CD4-positive, alpha-beta memory T cell (primary cell): ENCODE measurements around the gene DCAF12. TPM values are rescaled to one million over a fixed set of nuclear protein-coding genes. Genes with fewer than 3 reads are reported as not detected.

ENCODE experiments used
- CTCF ChIA-PET: fragments of 350-600 bp; sonication (Branson Sonifier 250); formaldehyde crosslinking; loops from one replicate; lab custom pipeline; 2021; ENCODE audit warnings: inconsistent platforms; ENCODE audit not compliant: partially characterized antibody; lab: Charles Lee
- POLR2A ChIA-PET: fragments of 350-600 bp; sonication (Branson Sonifier 250); formaldehyde crosslinking; loops from one replicate; lab custom pipeline; 2021; ENCODE audit not compliant: partially characterized antibody; lab: Charles Lee
- DNase-seq, 5 donors: peaks; one replicate each; pipeline versions ENCODE4 v3.0.0 to v3.0.0-alpha.2; 2020 to 2022; ENCODE audit warnings: mixed read lengths in 1 of 5
- H3K27ac ChIP-seq: one replicate; pipeline ENCODE4 v1.7.0; 2013; ENCODE audit warnings: low read depth, low read length
- H3K27me3 ChIP-seq: 2 replicates; pipeline ENCODE4 v1.7.0; 2013; ENCODE audit warnings: mild to moderate bottlenecking, low read length, moderate library complexity; ENCODE audit not compliant: insufficient read depth
- H3K36me3 ChIP-seq: 2 replicates; pipeline ENCODE4 v1.7.0; 2013; ENCODE audit warnings: mild to moderate bottlenecking, low read length, moderate library complexity; ENCODE audit not compliant: insufficient read depth
- H3K4me1 ChIP-seq: 2 replicates; pipeline ENCODE4 v1.7.0; 2013; ENCODE audit warnings: mild to moderate bottlenecking, low read length, moderate library complexity; ENCODE audit not compliant: insufficient read depth
- H3K4me3 ChIP-seq, 2 donors: one replicate each; pipeline ENCODE4 v1.7.0; 2013; ENCODE audit warnings: low read length in 2 of 2, mild to moderate bottlenecking in 1 of 2
- H3K9me3 ChIP-seq, 2 donors: one replicate each; pipeline ENCODE4 v1.7.0; 2013; ENCODE audit warnings: low read length in 2 of 2, control low read depth in 1 of 2; ENCODE audit not compliant: control insufficient read depth in 1 of 2
- H3K27ac Mint-ChIP-seq, 7 donors: one replicate each; pipeline ENCODE4 v1.8.0; 2020 to 2021; ENCODE audit warnings: mixed read lengths in 7 of 7, mild to moderate bottlenecking in 6 of 7, inconsistent platforms in 3 of 7, moderate library complexity in 3 of 7
- H3K27me3 Mint-ChIP-seq, 2 donors: one replicate each; pipeline ENCODE4 v1.8.0; 2020 to 2021; ENCODE audit warnings: mixed read lengths in 2 of 2
- H3K36me3 Mint-ChIP-seq, 2 donors: one replicate each; pipeline ENCODE4 v1.8.0; 2020 to 2021; ENCODE audit warnings: mixed read lengths in 2 of 2, inconsistent platforms in 1 of 2, mild to moderate bottlenecking in 1 of 2
- H3K4me1 Mint-ChIP-seq, 4 donors: one replicate each; pipeline ENCODE4 v1.8.0; 2020 to 2021; ENCODE audit warnings: mixed read lengths in 4 of 4, mild to moderate bottlenecking in 1 of 4
- H3K4me3 Mint-ChIP-seq, 8 donors: one replicate each; pipeline ENCODE4 v1.8.0; 2020 to 2021; ENCODE audit warnings: mixed read lengths in 8 of 8, mild to moderate bottlenecking in 7 of 8, moderate library complexity in 6 of 8, inconsistent platforms in 3 of 8
- H3K9me3 Mint-ChIP-seq, 8 donors: one replicate each; pipeline ENCODE4 v1.8.0; 2020 to 2021; ENCODE audit warnings: mixed read lengths in 8 of 8, mild to moderate bottlenecking in 5 of 8, inconsistent platforms in 3 of 8, moderate library complexity in 1 of 8
- intact Hi-C: fragments of 100-400 bp; cut with micrococcal nuclease; formaldehyde crosslinking; loops from one replicate; pipeline ENCODE4 v1.15.1; 2023
- polyA plus RNA-seq, 2 donors: library from polyadenylated mRNA; unstranded; fragments of 300-500 nt; fragmentation: Illumina TruSeq; gene quantifications; one replicate each; pipeline ENCODE4 v1.2.3, GENCODE V29; 2021
- total RNA-seq, 2 experiments: library from RNA; stranded (reverse); gene quantifications; one replicate each; pipeline ENCODE4 v1.2.3, GENCODE V29; 2021

Gene DCAF12
- total and polyA plus RNA-seq, 4 experiments from 2014 or later, result 13.0 to 31.0 (median 24.5) TPM

GRCh38 chr9:34087370-34087769 is 39.1 kb downstream of the DCAF12 start:
- Mint-ChIP-seq H3K27me3 (no peaks in the 10 kb centered on the region), H3K36me3 (peaks cover 35 to 57% of the 10 kb centered on the region in 2 donors), H3K9me3 (no peaks in the 10 kb centered on the region), H3K4me1 (no peaks in the 10 kb centered on the region), H3K27ac (peak overlapping the region in 2 of 7 donors; percentile 18 to 25), H3K4me3 (no peak overlapping the region)
- CTCF ChIA-PET, result interaction anchor here (0.8 kb wide), 1 partner anchor 14 kb away, joined by 3 read pairs; no protein-coding TSS in a partner anchor
- H3K9me3 ChIP-seq, result no peaks in the 10 kb centered on the region
- no peak overlapping the region for H3K4me3 ChIP-seq
- intact Hi-C loops, result no loop called here
- no peak overlapping the region for H3K27ac ChIP-seq
- POLR2A ChIA-PET, result no interaction called here
- peaks cover 52% of the 10 kb centered on the region for H3K36me3 ChIP-seq
- no peaks in the 10 kb centered on the region for H3K27me3 ChIP-seq
- no peaks in the 10 kb centered on the region for H3K4me1 ChIP-seq
- DNase-seq, result no peak

DNA sequence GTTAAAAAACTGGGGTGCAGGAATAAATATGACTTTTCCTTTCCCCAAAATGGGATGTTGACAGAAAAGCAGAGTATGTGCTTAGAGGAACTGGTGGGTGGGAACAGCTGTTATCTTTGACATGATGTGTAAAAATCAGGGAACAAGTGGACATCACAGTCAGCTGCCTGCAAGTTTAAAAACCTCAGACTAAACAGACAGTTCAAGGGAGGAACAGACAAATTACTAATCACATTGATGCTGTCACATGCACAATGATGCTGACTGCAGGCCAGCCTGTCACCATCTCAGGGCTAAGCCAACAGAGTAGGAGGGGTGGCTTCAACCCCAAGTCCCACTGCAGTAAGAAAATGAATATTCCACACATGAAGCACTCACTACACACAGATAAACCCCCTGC is 39.6 kb downstream of the DCAF12 start:
- peak overlapping the region in 6 of 7 donors; percentile 20 to 74 (median 42) for H3K27ac Mint-ChIP-seq
- Histone ChIP-seq H3K4me1 (no peaks in the 10 kb centered on the region), H3K27ac (no peak overlapping the region), H3K4me3 (no peak overlapping the region), H3K27me3 (no peaks in the 10 kb centered on the region), H3K36me3 (peaks cover 48% of the 10 kb centered on the region), H3K9me3 (no peaks in the 10 kb centered on the region)
- no peak overlapping the region for H3K4me3 Mint-ChIP-seq
- H3K27me3 Mint-ChIP-seq, result no peaks in the 10 kb centered on the region
- peaks cover 31 to 52% of the 10 kb centered on the region in 2 donors for H3K36me3 Mint-ChIP-seq
- DNase-seq, result no peak
- CTCF ChIA-PET, result interaction anchor here (0.8 kb wide), 1 partner anchor 13 kb away, joined by 3 read pairs; no protein-coding TSS in a partner anchor
- intact Hi-C loops, result no loop called here
- no peaks in the 10 kb centered on the region for H3K4me1 Mint-ChIP-seq
- H3K9me3 Mint-ChIP-seq, result no peaks in the 10 kb centered on the region
- POLR2A ChIA-PET, result no interaction called here

DNA sequence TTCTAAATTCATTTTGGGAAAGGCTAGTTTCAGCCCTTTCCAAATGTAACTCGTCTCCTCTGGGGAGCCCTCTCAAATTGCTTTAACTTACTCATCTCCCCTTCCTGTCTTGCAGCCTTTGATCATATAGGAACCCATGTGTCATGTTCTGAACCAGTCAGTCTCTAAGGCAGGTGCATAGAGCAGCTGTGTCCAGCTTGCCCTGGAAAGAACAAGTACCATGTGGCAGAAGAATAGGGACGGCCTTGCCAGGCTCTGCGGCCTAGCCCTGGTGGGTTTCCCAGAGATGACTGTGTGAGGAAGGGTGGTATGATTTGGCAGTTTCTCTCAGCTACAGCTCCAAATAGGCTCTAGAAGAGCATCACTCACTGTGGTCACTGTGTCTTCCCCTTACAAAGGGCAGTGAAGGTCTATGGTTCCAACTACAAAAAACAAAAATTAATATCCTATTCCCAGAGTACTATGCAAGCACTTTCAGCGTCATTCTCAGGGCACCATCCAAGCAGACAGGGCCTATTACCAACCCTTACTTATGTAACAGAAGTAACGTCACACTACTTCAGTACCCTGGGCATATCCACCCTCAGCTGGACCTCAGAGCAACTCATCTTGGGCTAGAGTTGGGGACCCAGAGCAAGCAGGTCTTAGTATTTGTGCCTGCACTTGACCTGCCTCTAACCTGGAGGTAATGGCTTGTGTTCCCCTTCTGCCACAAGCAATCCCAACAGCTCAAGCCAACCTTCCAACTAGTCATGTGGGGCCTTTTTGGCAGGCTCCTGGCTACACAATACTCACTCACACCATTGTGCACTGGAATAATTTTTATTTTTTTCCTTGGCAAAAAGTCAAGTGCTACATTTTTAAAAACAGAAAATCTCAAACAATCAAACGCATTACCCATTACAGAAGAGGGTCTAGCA is 40.7 kb downstream of the DCAF12 start:
- POLR2A ChIA-PET, result no interaction called here

DNA sequence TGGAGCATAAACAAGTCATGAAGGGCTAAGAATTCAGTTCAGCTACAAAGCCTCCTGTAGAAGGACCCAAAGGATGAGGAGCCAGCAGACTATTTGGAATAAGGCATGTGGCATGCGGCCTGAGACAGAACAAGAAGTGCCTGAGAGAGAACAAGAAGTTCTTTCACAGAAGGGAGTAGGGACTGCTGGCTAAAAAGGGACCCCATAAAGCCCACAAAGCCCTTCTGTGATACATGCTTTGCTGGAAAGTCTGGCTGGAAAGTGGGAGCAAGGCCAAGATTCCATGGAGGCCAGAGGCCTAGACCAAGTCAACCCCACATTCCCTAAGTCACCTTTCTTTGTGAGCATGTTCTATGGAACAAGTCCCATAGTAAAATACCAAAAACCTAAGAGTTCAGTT is 41.9 kb downstream of the DCAF12 start:
- Mint-ChIP-seq H3K36me3 (peaks cover 26 to 31% of the 10 kb centered on the region in 2 donors), H3K27me3 (no peaks in the 10 kb centered on the region), H3K9me3 (peaks cover 0 to 2% (median 0%) of the 10 kb centered on the region in 8 donors), H3K4me1 (no peaks in the 10 kb centered on the region), H3K27ac (peak overlapping the region in 4 of 7 donors; percentile 38 to 77 (median 62)), H3K4me3 (no peak overlapping the region)
- Histone ChIP-seq H3K4me1 (no peaks in the 10 kb centered on the region), H3K27me3 (no peaks in the 10 kb centered on the region), H3K9me3 (no peaks in the 10 kb centered on the region), H3K36me3 (peaks cover 35% of the 10 kb centered on the region), H3K4me3 (no peak overlapping the region), H3K27ac (no peak overlapping the region)
- CTCF ChIA-PET, result interaction anchor here (0.6 to 2.7 kb wide), 3 partner anchors 11 to 169 kb away, joined by 3 to 12 read pairs (median 3); no protein-coding TSS in a partner anchor
- no peak for DNase-seq
- intact Hi-C loops, result no loop called here
- POLR2A ChIA-PET, result interaction anchor here (1.3 kb wide), 1 partner anchor 9 kb away, joined by 4 read pairs; no protein-coding TSS in a partner anchor

More for the DNA sequence above, 40.7 kb downstream of the DCAF12 start:
- Mint-ChIP-seq H3K4me3 (no peak overlapping the region), H3K27me3 (no peaks in the 10 kb centered on the region), H3K36me3 (peaks cover 29 to 43% of the 10 kb centered on the region in 2 donors), H3K27ac (peak overlapping the region in 5 of 7 donors; percentile 21 to 83 (median 59)), H3K9me3 (no peaks in the 10 kb centered on the region), H3K4me1 (no peaks in the 10 kb centered on the region)
- Histone ChIP-seq H3K27me3 (no peaks in the 10 kb centered on the region), H3K9me3 (no peaks in the 10 kb centered on the region), H3K27ac (no peak overlapping the region), H3K36me3 (peaks cover 40% of the 10 kb centered on the region), H3K4me3 (no peak overlapping the region), H3K4me1 (no peaks in the 10 kb centered on the region)
- no peak for DNase-seq
- CTCF ChIA-PET, result interaction anchor here (1.2 to 2.7 kb wide), 2 partner anchors 12 to 168 kb away, joined by 3 to 12 read pairs; no protein-coding TSS in a partner anchor
- intact Hi-C loops, result no loop called here

DNA sequence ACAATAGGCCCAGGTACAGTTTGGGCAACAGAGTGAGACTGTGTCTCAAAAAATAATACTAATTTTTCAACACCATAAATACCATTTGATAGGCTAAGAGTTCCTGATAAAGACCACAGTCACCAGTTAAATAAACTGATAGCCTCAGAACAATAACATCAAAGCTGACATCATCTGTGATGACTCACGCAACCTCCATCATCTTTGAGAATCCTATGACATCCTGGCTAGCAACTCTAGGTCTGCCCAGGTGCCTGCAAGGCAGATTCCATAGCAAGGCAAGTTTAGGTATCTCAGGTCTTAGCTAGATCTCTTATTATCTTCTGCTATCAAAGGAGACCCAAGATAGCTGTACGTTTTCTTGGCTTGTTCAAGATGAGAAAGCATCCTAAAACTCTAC is 47.3 kb downstream of the DCAF12 start:
- no peak overlapping the region for H3K4me3 Mint-ChIP-seq

GRCh38 chr9:34072868-34073590 is 53.5 kb downstream of the DCAF12 start:
- Mint-ChIP-seq H3K27ac (peak overlapping the region in 3 of 7 donors; percentile 37 to 89 (median 67)), H3K27me3 (no peaks in the 10 kb centered on the region), H3K36me3 (no peaks in the 10 kb centered on the region), H3K4me3 (no peak overlapping the region), H3K9me3 (no peaks in the 10 kb centered on the region), H3K4me1 (peaks cover 0 to 3% (median 2%) of the 10 kb centered on the region in 4 donors)
- no peaks in the 10 kb centered on the region for H3K27me3 ChIP-seq
- H3K36me3 ChIP-seq, result no peaks in the 10 kb centered on the region
- POLR2A ChIA-PET, result no interaction called here
- no peak overlapping the region for H3K4me3 ChIP-seq
- intact Hi-C loops, result no loop called here
- CTCF ChIA-PET, result interaction anchor here (0.7 to 4.0 kb wide), 16 partner anchors 8 to 451 kb away, joined by 3 to 51 read pairs (median 6); partner anchors contain the start of gene UBAP2
- H3K9me3 ChIP-seq, result no peaks in the 10 kb centered on the region
- H3K27ac ChIP-seq, result no peak overlapping the region
- no peaks in the 10 kb centered on the region for H3K4me1 ChIP-seq
- no peak for DNase-seq

More for the DNA sequence above, 47.3 kb downstream of the DCAF12 start:
- no peaks in the 10 kb centered on the region for H3K27me3 ChIP-seq
- H3K27ac Mint-ChIP-seq, result no peak overlapping the region
- H3K4me1 Mint-ChIP-seq, result peaks cover 0 to 2% (median under 1%) of the 10 kb centered on the region in 4 donors
- no peaks in the 10 kb centered on the region for H3K36me3 ChIP-seq
- CTCF ChIA-PET, result interaction anchor here (1.2 kb wide), 1 partner anchor 8 kb away, joined by 3 read pairs; no protein-coding TSS in a partner anchor
- peaks cover 0 to 3% (median 0%) of the 10 kb centered on the region in 8 donors for H3K9me3 Mint-ChIP-seq
- DNase-seq, result no peak
- POLR2A ChIA-PET, result no interaction called here
- intact Hi-C loops, result no loop called here
- H3K9me3 ChIP-seq, result no peaks in the 10 kb centered on the region
- H3K36me3 Mint-ChIP-seq, result no peaks in the 10 kb centered on the region
- no peaks in the 10 kb centered on the region for H3K27me3 Mint-ChIP-seq
- no peak overlapping the region for H3K4me3 ChIP-seq
- H3K27ac ChIP-seq, result no peak overlapping the region
- H3K4me1 ChIP-seq, result no peaks in the 10 kb centered on the region
